Caco-2 (cell line): ENCODE measurements around the gene CIPC. TPM values are rescaled to one million over a fixed set of nuclear protein-coding genes. Genes with fewer than 3 reads are reported as not detected.
A peak's percentile ranks its signal among the peaks of the same experiment; 100 is the strongest.

Experiments used
- BruUV-seq: library from RNA; stranded (reverse); fragments of 400-500 nt; replicated peaks from 2 replicates; lab custom pipeline; 2021; lab: Mats Ljungman, UMichigan
- CTCF ChIA-PET: fragments of 300-600 bp; sonication (Branson Sonifier 250); formaldehyde crosslinking; loops from one replicate; lab custom pipeline; 2022; ENCODE audit warnings: antibody characterized with exemption; lab: Charles Lee
- POLR2A ChIA-PET: fragments of 300-600 bp; sonication (Branson Sonifier 250); formaldehyde crosslinking; loops from one replicate; lab custom pipeline; 2022; ENCODE audit warnings: antibody characterized with exemption; lab: Charles Lee
- DNase-seq, 2 experiments: peaks; one replicate each; pipeline versions ENCODE4 v3.0.0 to v3.0.0-alpha.2; 2020 to 2022
- H3K27me3 ChIP-seq: replicated peaks from 2 replicates; pipeline ENCODE4 v1.6.0; 2011; ENCODE audit warnings: low read length; ENCODE audit not compliant: control insufficient read depth, insufficient read depth
- H3K36me3 ChIP-seq: 2 replicates; pipeline ENCODE4 v1.5.1; 2011; ENCODE audit warnings: low read length; ENCODE audit not compliant: control insufficient read depth, insufficient read depth
- H3K4me1 ChIP-seq: fragments of 250-450 bp; sonication (Bioruptor Pico); 2 replicates; pipeline ENCODE4 v1.5.1; 2020; ENCODE audit warnings: mild to moderate bottlenecking
- H3K4me3 ChIP-seq: 2 replicates; pipeline ENCODE4 v1.5.1; 2011; ENCODE audit warnings: low read depth, mild to moderate bottlenecking, control low read depth, low read length
- H3K9me3 ChIP-seq: fragments of 250-450 bp; sonication (Bioruptor Pico); 2 replicates; pipeline ENCODE4 v1.5.1; 2020; ENCODE audit warnings: mild to moderate bottlenecking, moderate library complexity
- H3K27ac Mint-ChIP-seq: one replicate; pipeline ENCODE4 v1.8.0; 2022; ENCODE audit warnings: mixed read lengths; ENCODE audit not compliant: unreplicated experiment
- H3K27me3 Mint-ChIP-seq: one replicate; pipeline ENCODE4 v1.8.0; 2022; ENCODE audit warnings: mixed read lengths; ENCODE audit not compliant: insufficient read depth, unreplicated experiment
- H3K36me3 Mint-ChIP-seq: one replicate; pipeline ENCODE4 v1.8.0; 2022; ENCODE audit warnings: mild to moderate bottlenecking, mixed read lengths; ENCODE audit not compliant: insufficient read depth, unreplicated experiment
- H3K4me1 Mint-ChIP-seq: one replicate; pipeline ENCODE4 v1.8.0; 2022; ENCODE audit warnings: low read depth, mixed read lengths; ENCODE audit not compliant: unreplicated experiment
- H3K4me3 Mint-ChIP-seq: one replicate; pipeline ENCODE4 v1.8.0; 2022; ENCODE audit warnings: mild to moderate bottlenecking, moderate library complexity, mixed read lengths; ENCODE audit not compliant: unreplicated experiment
- H3K9me3 Mint-ChIP-seq: one replicate; pipeline ENCODE4 v1.8.0; 2022; ENCODE audit warnings: mixed read lengths; ENCODE audit not compliant: unreplicated experiment
- CTCF ChIP-seq, 2 experiments: fragments of 200-600 bp in 1 of 2; IDR thresholded peaks; 1 replicate in 1 of 2; 2 replicates in 1 of 2; pipeline versions ENCODE4 v1.5.1 to v1.8.0; 2011 to 2022; ENCODE audit warnings: antibody characterized with exemption in 1 of 2, control low read depth in 1 of 2, inconsistent platforms in 1 of 2, low read depth in 1 of 2, low read length in 1 of 2, mild to moderate bottlenecking in 1 of 2, moderate library complexity in 1 of 2; ENCODE audit not compliant: insufficient read depth in 1 of 2, severe bottlenecking in 1 of 2, unreplicated experiment in 1 of 2
- intact Hi-C: fragments of 100-400 bp; cut with micrococcal nuclease; formaldehyde crosslinking; loops from one replicate; pipeline ENCODE4 v1.10.0; 2022; ENCODE audit not compliant: unreplicated experiment
- total RNA-seq: library from RNA; stranded (reverse); gene quantifications from 2 replicates; pipeline ENCODE4 v1.2.3, GENCODE V29; 2022

The CIPC gene
- total RNA-seq, 1 experiment from 2014 or later: 15.4 TPM

DNA sequence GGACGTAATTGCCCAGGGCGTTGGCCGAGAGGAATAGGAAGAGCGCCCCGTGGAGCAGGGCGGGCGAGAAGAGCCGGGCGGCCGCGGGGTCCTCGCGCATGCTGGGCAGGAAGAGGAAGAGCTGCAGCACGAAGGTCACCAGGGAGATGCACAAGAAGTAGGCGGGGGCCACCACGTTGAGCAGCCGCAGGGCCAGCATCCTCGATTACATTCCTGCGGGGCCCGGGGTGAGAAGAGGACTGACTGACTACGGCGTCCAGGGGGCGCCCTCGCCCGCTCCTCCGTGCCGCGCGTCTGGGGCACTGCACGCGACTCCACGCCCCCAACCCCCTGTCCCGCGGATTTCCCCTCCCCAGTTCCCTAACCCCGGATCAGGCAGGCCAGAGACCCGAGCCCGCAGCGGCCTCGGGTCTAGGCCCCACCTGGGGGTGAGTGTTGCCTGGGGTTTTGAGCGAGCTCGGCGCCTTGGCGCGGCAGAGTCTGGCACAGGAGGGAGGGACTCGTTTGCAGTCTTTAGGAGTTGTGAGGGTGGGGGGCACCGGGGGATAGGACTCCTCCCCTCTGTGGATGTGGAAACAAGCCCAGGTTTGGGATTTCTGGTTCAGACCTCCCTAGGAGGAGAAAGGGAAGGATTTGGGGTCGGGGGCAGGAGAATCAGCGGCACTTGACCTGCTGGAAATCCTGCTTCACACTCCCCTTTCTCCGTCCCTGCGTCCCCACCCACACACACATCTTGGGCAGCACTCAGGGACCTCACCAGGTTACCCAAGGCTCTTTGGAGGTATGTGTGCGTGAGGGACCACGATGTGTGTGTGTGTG is 41.7 kb downstream of the CIPC start:
- H3K4me1 Mint-ChIP-seq: no peaks in the 10 kb centered on the region
- H3K36me3 Mint-ChIP-seq: no peaks in the 10 kb centered on the region
- peaks cover 30% of the 10 kb centered on the region for H3K27me3 Mint-ChIP-seq
- no peaks in the 10 kb centered on the region for H3K4me1 ChIP-seq
- no TSS peak for BruUV-seq
- CTCF ChIA-PET: interaction anchor here (0.7 to 1.6 kb wide), 4 partner anchors 10 to 772 kb away, joined by 3 to 6 read pairs (median 4); no protein-coding TSS in a partner anchor
- no peak overlapping the region for H3K27ac Mint-ChIP-seq
- intact Hi-C loops: no loop called here
- peak; percentile 65 to 81 for TF ChIP-seq CTCF (IDR thresholded peaks at IDR 0.05; ENCODE audit: insufficient read depth in 1 of 2, low read depth in 1 of 2, low read length in 1 of 2, severe bottlenecking in 1 of 2, unreplicated experiment in 1 of 2)
- DNase-seq: peak; percentile 53 to 69
- POLR2A ChIA-PET: no interaction called here
- peak overlapping the region; percentile 63 for H3K4me3 Mint-ChIP-seq
- no peaks in the 10 kb centered on the region for H3K9me3 ChIP-seq
- H3K9me3 Mint-ChIP-seq: no peaks in the 10 kb centered on the region
- no peaks in the 10 kb centered on the region for H3K36me3 ChIP-seq
- peak overlapping the region; percentile 5; the same call in 1 of the 2 replicates for H3K4me3 ChIP-seq
- peaks cover 3% of the 10 kb centered on the region for H3K27me3 ChIP-seq

DNA sequence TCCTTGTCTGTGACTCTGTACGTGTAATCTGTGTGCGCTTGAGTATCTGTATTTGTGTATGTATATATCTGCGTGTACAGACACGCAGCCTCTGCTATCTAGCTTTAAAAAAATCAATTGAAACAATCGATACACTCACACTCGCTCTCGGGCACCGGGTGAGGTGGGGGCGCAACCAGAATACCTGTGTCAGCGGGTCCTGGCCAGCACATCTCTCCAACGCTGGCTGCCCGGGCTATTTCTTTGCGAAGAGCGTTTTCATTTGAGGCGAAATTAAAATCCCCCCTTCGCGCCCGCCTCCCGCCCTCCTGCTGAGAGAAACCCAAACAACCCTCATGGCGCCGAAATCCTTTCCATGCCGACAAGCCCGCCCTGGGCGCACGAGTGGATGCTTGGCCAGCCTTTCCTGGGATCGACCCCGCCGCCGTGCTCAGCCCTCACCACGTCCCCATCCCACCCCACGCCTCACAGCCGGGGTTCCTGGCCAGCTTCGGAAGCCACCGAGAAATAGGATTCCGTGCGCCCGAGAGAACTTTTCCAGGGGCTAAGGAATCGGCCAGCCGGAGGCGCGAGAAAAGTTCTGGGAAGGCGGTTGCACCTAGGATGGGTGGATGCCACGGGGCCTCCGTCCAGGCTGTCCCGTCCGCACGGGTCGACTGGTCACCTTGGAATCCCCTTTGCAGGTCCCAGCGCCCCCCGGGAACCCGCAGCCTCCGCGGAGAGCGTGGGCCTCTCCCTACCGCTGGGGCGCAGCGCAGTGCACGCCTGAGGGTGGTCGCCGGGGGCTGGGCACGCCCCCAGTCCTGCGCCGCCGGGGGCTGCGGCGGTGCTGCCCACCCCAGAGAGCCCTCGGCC is 42.5 kb downstream of the CIPC start:
- intact Hi-C loops: no loop called here
- CTCF ChIA-PET: interaction anchor here (1.6 kb wide), 2 partner anchors 10 to 11 kb away, joined by 3 to 6 read pairs; no protein-coding TSS in a partner anchor
- no peaks in the 10 kb centered on the region for H3K4me1 ChIP-seq
- Mint-ChIP-seq H3K27me3 (peaks cover 32% of the 10 kb centered on the region), H3K4me3 (peak overlapping the region; percentile 63), H3K9me3 (no peaks in the 10 kb centered on the region), H3K36me3 (no peaks in the 10 kb centered on the region), H3K4me1 (no peaks in the 10 kb centered on the region), H3K27ac (no peak overlapping the region)
- no peak for TF ChIP-seq CTCF (IDR thresholded peaks at IDR 0.05; ENCODE audit: insufficient read depth in 1 of 2, low read depth in 1 of 2, low read length in 1 of 2, severe bottlenecking in 1 of 2, unreplicated experiment in 1 of 2)
- peak overlapping the region; percentile 34 for H3K4me3 ChIP-seq
- H3K9me3 ChIP-seq: no peaks in the 10 kb centered on the region
- POLR2A ChIA-PET: no interaction called here
- H3K36me3 ChIP-seq: no peaks in the 10 kb centered on the region
- DNase-seq: no peak
- H3K27me3 ChIP-seq: peaks cover 3% of the 10 kb centered on the region
- BruUV-seq: no TSS peak
